NCI-H1417 (cell line): ENCODE measurements around the gene CHRM4.
"Not testable (repeated sequence)": the region's sequence is repeated elsewhere in the genome, so short reads cannot be mapped to it uniquely, and the experiment has no call there.

Experiments
- DNase-seq, 3 experiments: peaks; one replicate each; lab custom pipeline; 2025; lab: John Stamatoyannopoulos, UW

Gene CHRM4

DNA sequence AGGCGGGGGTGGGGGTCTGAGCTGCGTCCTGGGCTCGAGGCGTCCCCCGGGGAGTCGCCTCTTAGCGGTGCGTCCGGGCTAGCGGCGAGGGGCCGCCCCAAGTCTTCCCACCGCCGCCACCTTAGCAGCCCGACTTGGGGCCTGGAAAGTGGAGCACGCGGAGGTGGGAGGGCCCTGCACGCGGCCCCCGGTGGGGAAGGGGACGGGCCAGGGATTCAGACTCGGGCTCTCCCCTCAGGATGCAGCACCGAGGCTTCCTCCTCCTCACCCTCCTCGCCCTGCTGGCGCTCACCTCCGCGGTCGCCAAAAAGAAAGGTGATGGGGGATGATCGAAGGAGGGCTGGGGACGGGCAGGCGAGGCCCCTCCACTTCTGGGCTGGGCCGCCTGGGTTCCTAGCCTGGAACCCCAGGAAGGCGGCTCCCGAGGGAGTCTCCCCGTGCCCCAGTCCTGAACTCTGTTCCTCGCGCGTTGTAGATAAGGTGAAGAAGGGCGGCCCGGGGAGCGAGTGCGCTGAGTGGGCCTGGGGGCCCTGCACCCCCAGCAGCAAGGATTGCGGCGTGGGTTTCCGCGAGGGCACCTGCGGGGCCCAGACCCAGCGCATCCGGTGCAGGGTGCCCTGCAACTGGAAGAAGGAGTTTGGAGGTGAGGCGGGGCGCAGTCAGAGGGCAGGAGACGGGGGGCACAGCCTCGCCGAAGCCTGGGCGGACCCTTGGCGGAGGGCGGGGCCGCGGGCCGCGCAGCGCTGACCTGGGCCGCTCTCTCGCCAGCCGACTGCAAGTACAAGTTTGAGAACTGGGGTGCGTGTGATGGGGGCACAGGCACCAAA is 9.5 kb downstream of the CHRM4 start:
- peak; percentile 24 to 67 (median 66) for DNase-seq

DNA sequence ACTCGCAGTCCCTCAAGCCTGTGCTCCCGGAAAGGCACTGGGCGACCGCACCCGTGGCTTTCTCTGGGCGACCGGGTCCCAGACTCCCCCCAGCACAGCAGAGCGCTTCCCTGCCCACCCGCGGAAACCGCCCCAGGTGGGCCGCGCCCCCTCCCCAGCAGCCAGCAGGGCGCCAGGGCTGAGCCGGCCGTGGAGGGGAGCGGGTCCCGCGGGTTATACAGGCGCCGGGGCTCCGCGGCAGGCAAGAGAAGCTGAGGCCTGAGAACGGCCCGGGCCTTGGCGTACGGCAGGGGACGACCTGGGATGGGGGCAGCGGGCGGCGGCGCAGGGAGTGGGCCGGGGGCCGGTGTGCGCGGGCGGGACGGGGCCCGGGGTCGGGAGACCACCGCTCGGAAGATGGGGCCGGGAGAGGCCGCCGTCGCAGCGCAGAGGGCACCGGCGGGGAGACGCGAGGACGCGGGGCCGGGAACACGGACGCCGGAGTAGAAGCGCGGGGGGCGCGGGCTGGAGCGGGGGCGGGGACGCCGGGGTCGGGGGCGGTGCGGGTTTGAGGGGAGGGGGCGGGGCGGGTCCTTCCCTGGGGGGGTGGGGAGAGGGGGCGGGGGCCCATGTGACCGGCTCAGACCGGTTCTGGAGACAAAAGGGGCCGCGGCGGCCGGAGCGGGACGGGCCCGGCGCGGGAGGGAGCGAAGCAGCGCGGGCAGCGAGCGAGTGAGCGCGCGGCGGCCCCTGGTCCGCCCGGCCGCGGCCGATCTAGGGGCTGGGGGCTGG is 10.3 kb downstream of the CHRM4 start, which contains the start of gene MDK:
Gene MDK, plus strand, starts transcription at position 622 of the 771 bp plus-strand sequence. CDS start 389 bp downstream, outside the sequence.
- DNase-seq: peak; percentile 40 to 75 (median 68)

DNA sequence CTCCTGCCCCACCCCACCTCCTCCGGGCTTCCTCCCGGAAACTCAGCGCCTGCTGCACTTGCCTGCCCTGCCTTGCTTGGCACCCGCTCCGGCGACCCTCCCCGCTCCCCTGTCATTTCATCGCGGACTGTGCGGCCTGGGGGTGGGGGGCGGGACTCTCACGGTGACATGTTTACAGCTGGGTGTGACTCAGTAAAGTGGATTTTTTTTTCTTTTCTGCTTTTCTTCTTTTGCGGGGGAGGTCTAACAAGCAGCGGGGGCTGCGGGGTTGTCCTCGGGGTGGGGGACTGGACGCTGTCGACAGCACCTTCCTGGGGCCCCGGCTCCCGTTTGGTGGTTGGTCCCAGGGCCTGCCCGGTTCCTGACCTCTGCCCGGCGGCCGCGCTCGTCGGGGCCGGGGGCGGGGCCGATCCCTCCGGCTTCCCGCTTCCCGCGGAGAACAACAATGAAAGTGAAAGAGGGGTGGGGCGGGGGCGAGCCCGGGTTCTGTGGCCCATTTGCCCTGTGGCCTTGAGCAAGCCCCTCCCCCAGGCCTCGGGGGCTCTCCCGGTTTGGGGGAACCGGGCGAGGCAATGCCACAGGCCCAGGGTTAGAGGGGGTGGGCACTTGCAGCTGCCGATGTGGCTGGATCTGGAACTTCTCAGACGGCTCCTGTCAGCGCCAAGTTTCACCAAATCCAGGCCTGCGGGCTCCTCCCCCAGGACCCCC is 11.1 kb downstream of the CHRM4 start:
- DNase-seq: peak; percentile 37 to 85 (median 82)

DNA sequence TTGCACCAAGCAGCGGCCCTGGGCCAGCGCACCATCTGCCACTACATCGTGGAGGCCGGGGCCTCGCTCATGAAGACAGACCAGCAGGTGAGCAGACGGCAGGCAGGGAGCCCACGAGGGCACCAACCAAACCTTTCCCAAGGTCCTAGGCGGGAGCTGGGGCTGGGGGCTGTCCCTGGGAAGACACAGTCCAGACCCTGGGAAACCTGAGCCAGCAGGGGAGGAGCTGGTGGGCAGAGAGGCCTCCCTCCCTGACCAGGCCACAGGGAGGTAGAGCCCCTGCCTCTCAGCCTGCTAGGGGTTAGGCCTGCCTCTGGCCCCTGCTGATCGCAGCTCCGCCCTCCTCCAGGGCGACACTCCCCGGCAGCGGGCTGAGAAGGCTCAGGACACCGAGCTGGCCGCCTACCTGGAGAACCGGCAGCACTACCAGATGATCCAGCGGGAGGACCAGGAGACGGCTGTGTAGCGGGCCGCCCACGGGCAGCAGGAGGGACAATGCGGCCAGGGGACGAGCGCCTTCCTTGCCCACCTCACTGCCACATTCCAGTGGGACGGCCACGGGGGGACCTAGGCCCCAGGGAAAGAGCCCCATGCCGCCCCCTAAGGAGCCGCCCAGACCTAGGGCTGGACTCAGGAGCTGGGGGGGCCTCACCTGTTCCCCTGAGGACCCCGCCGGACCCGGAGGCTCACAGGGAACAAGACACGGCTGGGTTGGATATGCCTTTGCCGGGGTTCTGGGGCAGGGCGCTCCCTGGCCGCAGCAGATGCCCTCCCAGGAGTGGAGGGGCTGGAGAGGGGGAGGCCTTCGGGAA is 11.9 kb downstream of the CHRM4 start:
- peak in 2 of 3 experiments; percentile 46 to 54 for DNase-seq

- peak in 1 of 3 experiments; percentile 25 for DNase-seq
Measured at GRCh38 chr11:46378811-46379481, 12.6 kb downstream of the CHRM4 start.

DNA sequence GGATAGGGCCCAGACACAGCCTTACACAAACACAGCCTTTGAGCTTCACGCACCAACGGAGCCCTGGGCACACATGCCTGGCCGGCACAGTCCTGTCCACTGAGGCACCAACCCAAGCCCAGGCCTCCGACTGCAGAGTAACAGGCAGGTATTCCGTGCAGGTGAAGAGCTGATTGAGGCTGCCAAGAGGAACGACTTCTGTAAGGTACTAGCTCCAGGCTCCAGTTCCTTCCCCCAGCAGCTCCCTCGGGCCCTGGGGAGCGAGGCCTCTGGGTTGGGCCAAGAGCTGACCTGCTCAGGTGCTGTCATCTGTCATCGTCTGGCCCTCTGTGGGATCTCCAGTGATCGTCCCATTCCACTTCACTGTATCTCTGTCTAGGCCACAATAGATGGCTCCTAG is 13.3 kb downstream of the CHRM4 start:
- DNase-seq: no peak

DNA sequence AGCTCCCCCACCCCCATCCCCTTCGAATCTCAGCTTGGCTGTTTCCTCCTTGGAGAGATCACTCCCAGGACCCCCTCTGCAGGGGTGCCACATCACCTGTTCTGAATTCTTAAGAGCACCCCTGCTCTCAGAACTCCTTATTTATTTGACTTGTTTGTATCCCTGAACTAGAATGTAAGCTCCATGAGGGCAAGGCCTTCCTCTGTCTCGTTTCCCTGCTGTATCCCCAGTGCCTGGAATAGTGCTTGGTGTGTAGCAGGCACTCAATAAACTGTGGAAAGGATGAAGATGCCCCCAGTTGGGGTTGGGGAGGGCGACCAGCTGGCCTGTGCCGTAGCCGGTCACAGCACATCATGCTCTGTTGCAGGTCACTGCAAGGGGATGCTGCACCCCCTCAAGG is 13.7 kb downstream of the CHRM4 start:
- no peak for DNase-seq

GRCh38 chr11:46377290-46377689 is 14.3 kb downstream of the CHRM4 start:
- no peak for DNase-seq

GRCh38 chr11:46376258-46377050 is 15.1 kb downstream of the CHRM4 start:
- no peak for DNase-seq

- no peak for DNase-seq
Measured at GRCh38 chr11:46375392-46376101, 16.0 kb downstream of the CHRM4 start.

DNA sequence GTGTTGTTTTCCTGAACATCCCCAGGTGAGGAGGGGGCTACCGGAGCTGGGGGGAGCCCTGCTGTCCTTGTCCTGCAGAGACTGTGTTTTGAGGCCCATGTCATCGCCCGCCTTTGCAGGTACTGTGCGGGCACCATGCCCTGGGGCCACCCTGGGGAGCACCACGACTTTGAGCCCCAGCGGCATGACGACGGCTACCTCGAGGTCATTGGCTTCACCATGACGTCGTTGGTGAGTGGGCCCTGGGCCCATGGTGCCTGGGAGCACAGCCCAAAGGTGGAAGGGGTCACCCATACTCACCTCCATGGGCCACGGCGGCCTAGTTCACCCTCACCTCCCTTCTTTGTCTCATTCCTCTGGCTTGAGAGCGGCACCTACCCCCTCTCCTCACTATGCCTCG is 16.8 kb downstream of the CHRM4 start:
- no peak for DNase-seq

DNA sequence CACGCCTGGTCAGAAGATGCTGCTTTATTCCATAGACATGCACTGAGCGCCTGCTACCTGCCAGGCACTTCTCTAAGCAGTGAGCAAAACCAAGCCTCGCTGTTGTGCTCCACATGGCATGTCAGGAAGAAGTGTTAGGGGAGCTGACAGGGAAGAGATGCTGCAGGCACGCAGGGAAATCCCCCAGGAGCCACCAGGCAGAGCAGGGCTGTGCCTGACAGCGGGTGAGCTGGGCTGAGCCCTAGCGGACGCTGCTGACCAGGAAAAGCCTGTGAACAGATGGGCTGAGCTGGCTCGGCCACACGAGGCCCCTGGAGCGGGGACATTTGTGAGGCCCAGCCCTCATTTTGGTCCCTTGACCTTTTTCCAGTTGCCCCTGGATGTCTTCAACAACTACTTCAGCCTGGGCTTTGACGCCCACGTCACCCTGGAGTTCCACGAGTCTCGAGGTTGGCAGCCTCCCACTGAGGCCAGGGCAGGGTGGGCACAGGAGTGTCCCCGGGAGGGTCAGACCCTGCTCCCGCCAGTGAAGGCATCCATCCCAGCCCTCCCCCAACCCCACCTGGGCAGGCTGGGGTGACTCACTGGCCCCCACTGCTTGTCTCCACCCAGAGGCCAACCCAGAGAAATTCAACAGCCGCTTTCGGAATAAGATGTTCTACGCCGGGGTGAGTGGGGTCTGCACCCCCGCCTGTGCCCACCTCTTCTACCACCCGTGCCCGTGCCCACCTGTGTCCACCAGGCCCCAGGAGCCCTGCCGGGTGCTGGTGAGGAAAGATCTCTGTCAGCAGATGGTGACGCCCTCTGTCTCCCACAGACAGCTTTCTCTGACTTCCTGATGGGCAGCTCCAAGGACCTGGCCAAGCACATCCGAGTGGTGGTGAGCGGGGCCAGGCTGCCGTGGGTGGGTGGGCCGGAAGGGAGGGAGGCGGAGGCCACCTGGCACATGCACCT is 17.5 kb downstream of the CHRM4 start:
- no peak for DNase-seq

DNA sequence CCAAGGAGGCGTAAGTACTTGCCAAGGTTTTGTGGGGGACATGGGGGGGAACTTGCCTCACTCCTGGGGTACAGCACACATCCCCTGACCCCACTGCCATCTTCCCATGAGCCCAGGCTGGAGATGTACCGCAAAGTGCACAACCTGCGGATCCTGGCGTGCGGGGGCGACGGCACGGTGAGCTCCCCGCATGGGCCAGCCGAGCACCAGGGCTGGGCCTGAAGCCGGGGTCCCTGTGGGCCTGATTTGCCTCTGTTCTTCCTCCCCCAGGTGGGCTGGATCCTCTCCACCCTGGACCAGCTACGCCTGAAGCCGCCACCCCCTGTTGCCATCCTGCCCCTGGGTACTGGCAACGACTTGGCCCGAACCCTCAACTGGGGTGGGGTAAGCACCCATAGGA is 19.1 kb downstream of the CHRM4 start:
- not testable (repeated sequence) for DNase-seq

DNA sequence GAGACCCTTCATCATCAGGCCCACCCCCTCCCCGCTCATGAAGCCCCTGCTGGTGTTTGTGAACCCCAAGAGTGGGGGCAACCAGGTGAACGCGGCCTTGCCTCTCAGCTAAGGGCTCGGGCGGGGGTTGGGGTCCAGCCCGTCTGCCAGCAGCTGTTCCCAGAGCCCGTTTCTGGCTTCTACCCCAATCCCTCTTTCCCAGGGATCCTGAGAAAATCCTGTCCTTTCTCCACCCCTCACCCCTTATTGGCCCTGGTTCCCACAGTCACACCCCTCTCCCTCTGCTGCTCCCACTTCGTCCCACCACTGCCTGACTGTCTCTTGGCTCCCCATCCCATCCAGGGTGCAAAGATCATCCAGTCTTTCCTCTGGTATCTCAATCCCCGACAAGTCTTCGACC is 19.5 kb downstream of the CHRM4 start:
- DNase-seq: no peak

DNA sequence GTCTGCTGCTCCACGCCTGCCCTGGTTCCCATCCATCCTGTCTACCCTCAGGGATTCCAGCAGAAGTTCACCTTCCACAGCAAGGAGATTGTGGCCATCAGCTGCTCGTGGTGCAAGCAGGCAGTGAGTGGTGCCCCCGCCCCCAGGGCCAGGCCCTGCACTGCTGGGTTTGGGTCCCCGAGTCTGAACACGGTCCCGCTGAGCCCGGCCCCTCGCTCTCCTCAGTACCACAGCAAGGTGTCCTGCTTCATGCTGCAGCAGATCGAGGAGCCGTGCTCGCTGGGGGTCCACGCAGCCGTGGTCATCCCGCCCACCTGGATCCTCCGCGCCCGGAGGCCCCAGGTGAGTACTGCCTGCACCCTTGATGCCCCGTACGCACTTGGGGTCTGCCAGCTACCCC is 20.3 kb downstream of the CHRM4 start:
- DNase-seq: not testable (repeated sequence)

DNA sequence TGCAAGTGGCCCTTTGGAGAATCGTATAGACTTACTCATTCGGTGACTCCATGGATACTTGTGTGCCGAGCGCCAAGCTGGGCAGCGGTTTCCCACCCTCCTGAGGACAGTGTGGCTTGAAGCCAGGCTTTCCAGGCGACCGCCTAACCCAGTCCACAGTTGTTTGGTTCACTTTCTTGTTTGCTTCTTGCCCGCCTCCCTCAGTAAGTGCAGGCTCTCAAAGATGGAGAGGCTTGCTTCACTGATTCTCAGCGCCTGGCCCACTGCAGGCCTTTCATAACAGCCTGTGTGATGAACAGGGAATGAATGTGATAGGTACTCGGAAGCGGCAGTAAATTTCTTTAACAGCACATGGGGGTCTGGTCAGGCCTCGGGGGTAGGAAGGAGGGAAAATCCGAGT is 21.3 kb downstream of the CHRM4 start:
- DNase-seq: no peak

DNA sequence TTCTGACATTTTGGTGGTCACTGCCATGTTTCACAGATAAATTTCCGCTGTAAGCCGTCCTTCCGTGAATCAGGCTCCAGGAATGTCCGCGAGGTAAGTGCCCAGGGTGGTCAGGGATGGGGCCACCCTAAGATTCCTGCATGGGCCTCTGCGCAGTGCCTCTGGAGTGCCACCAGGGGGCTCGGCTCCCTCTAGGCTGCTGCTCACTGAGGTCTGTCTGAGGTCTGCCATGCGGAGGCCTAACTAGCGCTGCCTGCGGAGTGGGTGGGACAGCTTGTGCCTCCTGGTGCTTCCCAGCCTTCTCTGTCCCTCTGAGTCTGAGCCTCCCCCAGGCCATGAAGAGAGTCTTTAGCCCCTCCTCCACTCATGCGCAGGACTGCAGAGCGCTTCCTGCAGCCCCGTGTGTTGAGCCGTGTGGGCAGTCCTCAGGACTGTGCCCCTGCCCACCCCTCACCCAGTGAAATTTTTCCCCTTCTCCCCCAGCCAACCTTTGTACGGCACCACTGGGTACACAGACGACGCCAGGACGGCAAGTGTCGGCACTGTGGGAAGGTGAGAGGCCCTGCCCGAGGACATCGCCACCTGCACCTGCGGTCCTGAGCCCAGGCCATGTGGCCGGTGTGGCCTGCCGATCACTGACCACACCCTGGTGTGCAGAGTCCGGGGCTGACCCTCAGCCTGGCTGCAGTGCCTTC is 22.0 kb downstream of the CHRM4 start:
- DNase-seq: peak in 2 of 3 experiments; percentile 27 to 60

- DNase-seq: no peak
Measured at GRCh38 chr11:46367916-46368267, 23.7 kb downstream of the CHRM4 start.
